GM23338 (cell line): ENCODE measurements around the gene MYO6.

ENCODE experiments used
- CREB1 ChIP-seq: fragments of 250-450 bp; sonication (Bioruptor Pico); IDR thresholded peaks from 2 replicates; pipeline ENCODE4 v1.5.0; 2020; ENCODE audit warnings: low read depth, mild to moderate bottlenecking, moderate library complexity
- EZH2 ChIP-seq: fragments of 200-600 bp; sonication (generic); IDR thresholded peaks from one replicate; pipeline ENCODE4 v1.8.0; 2017; ENCODE audit warnings: antibody characterized with exemption, mild to moderate bottlenecking, low read depth; ENCODE audit not compliant: unreplicated experiment
- EZH2phosphoT487 ChIP-seq: fragments of 200-600 bp; sonication (generic); IDR thresholded peaks from one replicate; pipeline ENCODE4 v1.8.1; 2018; ENCODE audit warnings: antibody characterized with exemption; ENCODE audit not compliant: unreplicated experiment
- JUNB ChIP-seq: IDR thresholded peaks from one replicate; pipeline ENCODE4 v1.6.1; 2016; ENCODE audit warnings: antibody characterized with exemption; ENCODE audit not compliant: unreplicated experiment
- NANOG ChIP-seq: IDR thresholded peaks from 2 replicates; pipeline ENCODE4 v1.6.1; 2016; ENCODE audit warnings: antibody characterized with exemption, borderline replicate concordance
- POLR2AphosphoS5 ChIP-seq: IDR thresholded peaks from 2 replicates; pipeline ENCODE4 v1.6.1; 2016; ENCODE audit warnings: antibody characterized with exemption, low read depth
- REST ChIP-seq: IDR thresholded peaks from one replicate; pipeline ENCODE4 v1.6.1; 2018; ENCODE audit warnings: antibody characterized with exemption; ENCODE audit not compliant: unreplicated experiment
- STAT1 ChIP-seq: IDR thresholded peaks from one replicate; pipeline ENCODE4 v1.6.1; 2016; ENCODE audit warnings: antibody characterized with exemption; ENCODE audit not compliant: unreplicated experiment
- ZNF331 ChIP-seq: fragments of 250-450 bp; sonication (Bioruptor Pico); IDR thresholded peaks from 2 replicates; pipeline ENCODE4 v1.5.0; 2020; ENCODE audit warnings: low read depth, mild to moderate bottlenecking, moderate library complexity
- TF ChIP-seq, protein P1 (sequence below), 2 experiments: fragments of 200-600 bp in 1 of 2; sonication (generic) in 1 of 2; conservative IDR thresholded peaks; 2 replicates each; pipeline versions ENCODE4 v1.5.1 to v1.6.1; 2016 to 2017; ENCODE audit warnings: antibody characterized with exemption in 2 of 2, low read depth in 2 of 2, mild to moderate bottlenecking in 2 of 2, moderate library complexity in 1 of 2
- TF ChIP-seq, protein P2 (sequence below): fragments of 250-450 bp; sonication (Bioruptor Pico); IDR thresholded peaks from 2 replicates; pipeline ENCODE4 v1.5.0; 2020; ENCODE audit warnings: mild to moderate bottlenecking, moderate library complexity
- TF ChIP-seq, protein P3 (sequence below): IDR thresholded peaks from 2 replicates; pipeline ENCODE4 v1.6.1; 2016; ENCODE audit warnings: antibody characterized with exemption

- TF ChIP-seq EZH2phosphoT487 (no peak), CREB1 (no peak), EZH2 (no peak), POLR2AphosphoS5 (no peak), REST (no peak), NANOG (no peak), JUNB (no peak), ZNF331 (CRISPR knock-in tag) (no peak), STAT1 (no peak)
- TF ChIP-seq, protein P1, sequence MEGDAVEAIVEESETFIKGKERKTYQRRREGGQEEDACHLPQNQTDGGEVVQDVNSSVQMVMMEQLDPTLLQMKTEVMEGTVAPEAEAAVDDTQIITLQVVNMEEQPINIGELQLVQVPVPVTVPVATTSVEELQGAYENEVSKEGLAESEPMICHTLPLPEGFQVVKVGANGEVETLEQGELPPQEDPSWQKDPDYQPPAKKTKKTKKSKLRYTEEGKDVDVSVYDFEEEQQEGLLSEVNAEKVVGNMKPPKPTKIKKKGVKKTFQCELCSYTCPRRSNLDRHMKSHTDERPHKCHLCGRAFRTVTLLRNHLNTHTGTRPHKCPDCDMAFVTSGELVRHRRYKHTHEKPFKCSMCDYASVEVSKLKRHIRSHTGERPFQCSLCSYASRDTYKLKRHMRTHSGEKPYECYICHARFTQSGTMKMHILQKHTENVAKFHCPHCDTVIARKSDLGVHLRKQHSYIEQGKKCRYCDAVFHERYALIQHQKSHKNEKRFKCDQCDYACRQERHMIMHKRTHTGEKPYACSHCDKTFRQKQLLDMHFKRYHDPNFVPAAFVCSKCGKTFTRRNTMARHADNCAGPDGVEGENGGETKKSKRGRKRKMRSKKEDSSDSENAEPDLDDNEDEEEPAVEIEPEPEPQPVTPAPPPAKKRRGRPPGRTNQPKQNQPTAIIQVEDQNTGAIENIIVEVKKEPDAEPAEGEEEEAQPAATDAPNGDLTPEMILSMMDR (conservative IDR thresholded peaks at IDR 0.05; ENCODE audit: low read depth in 2 of 2): no peak
- TF ChIP-seq, protein P2, sequence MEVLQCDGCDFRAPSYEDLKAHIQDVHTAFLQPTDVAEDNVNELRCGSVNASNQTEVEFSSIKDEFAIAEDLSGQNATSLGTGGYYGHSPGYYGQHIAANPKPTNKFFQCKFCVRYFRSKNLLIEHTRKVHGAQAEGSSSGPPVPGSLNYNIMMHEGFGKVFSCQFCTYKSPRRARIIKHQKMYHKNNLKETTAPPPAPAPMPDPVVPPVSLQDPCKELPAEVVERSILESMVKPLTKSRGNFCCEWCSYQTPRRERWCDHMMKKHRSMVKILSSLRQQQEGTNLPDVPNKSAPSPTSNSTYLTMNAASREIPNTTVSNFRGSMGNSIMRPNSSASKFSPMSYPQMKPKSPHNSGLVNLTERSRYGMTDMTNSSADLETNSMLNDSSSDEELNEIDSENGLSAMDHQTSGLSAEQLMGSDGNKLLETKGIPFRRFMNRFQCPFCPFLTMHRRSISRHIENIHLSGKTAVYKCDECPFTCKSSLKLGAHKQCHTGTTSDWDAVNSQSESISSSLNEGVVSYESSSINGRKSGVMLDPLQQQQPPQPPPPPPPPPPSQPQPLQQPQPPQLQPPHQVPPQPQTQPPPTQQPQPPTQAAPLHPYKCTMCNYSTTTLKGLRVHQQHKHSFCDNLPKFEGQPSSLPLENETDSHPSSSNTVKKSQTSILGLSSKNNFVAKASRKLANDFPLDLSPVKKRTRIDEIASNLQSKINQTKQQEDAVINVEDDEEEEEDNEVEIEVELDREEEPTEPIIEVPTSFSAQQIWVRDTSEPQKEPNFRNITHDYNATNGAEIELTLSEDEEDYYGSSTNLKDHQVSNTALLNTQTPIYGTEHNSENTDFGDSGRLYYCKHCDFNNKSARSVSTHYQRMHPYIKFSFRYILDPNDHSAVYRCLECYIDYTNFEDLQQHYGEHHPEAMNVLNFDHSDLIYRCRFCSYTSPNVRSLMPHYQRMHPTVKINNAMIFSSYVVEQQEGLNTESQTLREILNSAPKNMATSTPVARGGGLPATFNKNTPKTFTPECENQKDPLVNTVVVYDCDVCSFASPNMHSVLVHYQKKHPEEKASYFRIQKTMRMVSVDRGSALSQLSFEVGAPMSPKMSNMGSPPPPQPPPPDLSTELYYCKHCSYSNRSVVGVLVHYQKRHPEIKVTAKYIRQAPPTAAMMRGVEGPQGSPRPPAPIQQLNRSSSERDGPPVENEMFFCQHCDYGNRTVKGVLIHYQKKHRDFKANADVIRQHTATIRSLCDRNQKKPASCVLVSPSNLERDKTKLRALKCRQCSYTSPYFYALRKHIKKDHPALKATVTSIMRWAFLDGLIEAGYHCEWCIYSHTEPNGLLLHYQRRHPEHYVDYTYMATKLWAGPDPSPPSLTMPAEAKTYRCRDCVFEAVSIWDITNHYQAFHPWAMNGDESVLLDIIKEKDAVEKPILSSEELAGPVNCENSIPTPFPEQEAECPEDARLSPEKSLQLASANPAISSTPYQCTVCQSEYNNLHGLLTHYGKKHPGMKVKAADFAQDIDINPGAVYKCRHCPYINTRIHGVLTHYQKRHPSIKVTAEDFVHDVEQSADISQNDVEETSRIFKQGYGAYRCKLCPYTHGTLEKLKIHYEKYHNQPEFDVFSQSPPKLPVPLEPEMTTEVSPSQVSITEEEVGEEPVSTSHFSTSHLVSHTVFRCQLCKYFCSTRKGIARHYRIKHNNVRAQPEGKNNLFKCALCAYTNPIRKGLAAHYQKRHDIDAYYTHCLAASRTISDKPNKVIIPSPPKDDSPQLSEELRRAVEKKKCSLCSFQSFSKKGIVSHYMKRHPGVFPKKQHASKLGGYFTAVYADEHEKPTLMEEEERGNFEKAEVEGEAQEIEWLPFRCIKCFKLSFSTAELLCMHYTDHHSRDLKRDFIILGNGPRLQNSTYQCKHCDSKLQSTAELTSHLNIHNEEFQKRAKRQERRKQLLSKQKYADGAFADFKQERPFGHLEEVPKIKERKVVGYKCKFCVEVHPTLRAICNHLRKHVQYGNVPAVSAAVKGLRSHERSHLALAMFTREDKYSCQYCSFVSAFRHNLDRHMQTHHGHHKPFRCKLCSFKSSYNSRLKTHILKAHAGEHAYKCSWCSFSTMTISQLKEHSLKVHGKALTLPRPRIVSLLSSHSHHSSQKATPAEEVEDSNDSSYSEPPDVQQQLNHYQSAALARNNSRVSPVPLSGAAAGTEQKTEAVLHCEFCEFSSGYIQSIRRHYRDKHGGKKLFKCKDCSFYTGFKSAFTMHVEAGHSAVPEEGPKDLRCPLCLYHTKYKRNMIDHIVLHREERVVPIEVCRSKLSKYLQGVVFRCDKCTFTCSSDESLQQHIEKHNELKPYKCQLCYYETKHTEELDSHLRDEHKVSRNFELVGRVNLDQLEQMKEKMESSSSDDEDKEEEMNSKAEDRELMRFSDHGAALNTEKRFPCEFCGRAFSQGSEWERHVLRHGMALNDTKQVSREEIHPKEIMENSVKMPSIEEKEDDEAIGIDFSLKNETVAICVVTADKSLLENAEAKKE (CRISPR knock-in tag): no peak
- TF ChIP-seq, protein P3, sequence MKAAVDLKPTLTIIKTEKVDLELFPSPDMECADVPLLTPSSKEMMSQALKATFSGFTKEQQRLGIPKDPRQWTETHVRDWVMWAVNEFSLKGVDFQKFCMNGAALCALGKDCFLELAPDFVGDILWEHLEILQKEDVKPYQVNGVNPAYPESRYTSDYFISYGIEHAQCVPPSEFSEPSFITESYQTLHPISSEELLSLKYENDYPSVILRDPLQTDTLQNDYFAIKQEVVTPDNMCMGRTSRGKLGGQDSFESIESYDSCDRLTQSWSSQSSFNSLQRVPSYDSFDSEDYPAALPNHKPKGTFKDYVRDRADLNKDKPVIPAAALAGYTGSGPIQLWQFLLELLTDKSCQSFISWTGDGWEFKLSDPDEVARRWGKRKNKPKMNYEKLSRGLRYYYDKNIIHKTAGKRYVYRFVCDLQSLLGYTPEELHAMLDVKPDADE: no peak
Observed at GRCh38 chr6:75882734-75883133, 133.7 kb downstream of the MYO6 start.
